Loucy (cell line): ENCODE data around the gene NHLRC4.

Source experiments
- CTCF ChIP-seq: fragments of 200-600 bp; sonication (generic); conservative IDR thresholded peaks from 2 replicates; pipeline ENCODE4 v1.5.1; 2014; ENCODE audit warnings: mild to moderate bottlenecking, antibody characterized with exemption, low read length
- EZH2phosphoT487 ChIP-seq: fragments of 200-600 bp; IDR thresholded peaks from 2 replicates; pipeline ENCODE4 v1.6.1; 2018; ENCODE audit warnings: antibody characterized with exemption, mild to moderate bottlenecking, moderate library complexity, borderline replicate concordance

GRCh38 chr16:558298-559020 lies 8.3 kb upstream of the NHLRC4 start:
- TF ChIP-seq CTCF = no peak
- TF ChIP-seq EZH2phosphoT487 = no peak
